Activated naive CD8-positive, alpha-beta T cell treated with anti-CD3 and anti-CD28 coated beads, Interleukin-2, amount 50 U/mL, for 24 hours (primary cell): ENCODE measurements around the gene NUPR2.
"Not testable (repeated sequence)": the region's sequence is repeated elsewhere in the genome, so short reads cannot be mapped to it uniquely, and the experiment has no call there.

Experiments used
- ATAC-seq: fragments of 150-1000 bp; cut with Tn5 transposase; one replicate; pipeline ENCODE4 v1.10.0; 2021
- DNase-seq: peaks from one replicate; pipeline ENCODE4 v3.0.0; 2021
- H3K27ac Mint-ChIP-seq: one replicate; pipeline ENCODE4 v1.8.0; 2021; ENCODE audit warnings: mild to moderate bottlenecking, mixed read lengths
- H3K27me3 Mint-ChIP-seq: one replicate; pipeline ENCODE4 v1.8.0; 2021; ENCODE audit warnings: mixed read lengths
- H3K36me3 Mint-ChIP-seq: one replicate; pipeline ENCODE4 v1.8.0; 2021; ENCODE audit warnings: low read depth, mixed read lengths
- H3K4me1 Mint-ChIP-seq: one replicate; pipeline ENCODE4 v1.8.0; 2021; ENCODE audit warnings: mixed read lengths
- H3K4me3 Mint-ChIP-seq: one replicate; pipeline ENCODE4 v1.8.0; 2021; ENCODE audit warnings: mild to moderate bottlenecking, moderate library complexity, mixed read lengths
- H3K9me3 Mint-ChIP-seq: one replicate; pipeline ENCODE4 v1.8.0; 2021; ENCODE audit warnings: mixed read lengths

Gene NUPR2

GRCh38 chr7:56115852-56116538, at the start of gene NUPR2:
TSS of gene NUPR2 (minus strand) at chr7:56116417. CDS start at chr7:56116314, 103 bp downstream.
- Mint-ChIP-seq H3K4me3 (no peak within 1 kb of the TSS), H3K9me3 (no peaks in the 10 kb centered on the region), H3K4me1 (no peaks in the 10 kb centered on the region), H3K36me3 (no peaks in the 10 kb centered on the region), H3K27me3 (peaks cover 14% of the 10 kb centered on the region), H3K27ac (no peak within 1 kb of the TSS)
- DNase-seq: no peak
- ATAC-seq: no peak

- no peak overlapping the region for H3K27ac Mint-ChIP-seq
Measured at GRCh38 chr7:56157238-56157790, 41.1 kb upstream of the NUPR2 start.

GRCh38 chr7:56131062-56131461, 14.8 kb upstream of the NUPR2 start:
- ATAC-seq, H3K36me3 Mint-ChIP-seq, DNase-seq, H3K9me3 Mint-ChIP-seq, H3K27me3 Mint-ChIP-seq, H3K4me1 Mint-ChIP-seq, H3K27ac Mint-ChIP-seq, H3K4me3 Mint-ChIP-seq: not testable (repeated sequence)

More at GRCh38 chr7:56157238-56157790, 41.1 kb upstream of the NUPR2 start:
- Mint-ChIP-seq H3K36me3 (no peaks in the 10 kb centered on the region), H3K27me3 (peaks cover 8% of the 10 kb centered on the region), H3K4me1 (no peaks in the 10 kb centered on the region), H3K9me3 (peaks cover 27% of the 10 kb centered on the region), H3K4me3 (no peak overlapping the region)
- DNase-seq: no peak
- ATAC-seq: no peak

GRCh38 chr7:56127241-56127975, 11.2 kb upstream of the NUPR2 start:
- H3K4me3 Mint-ChIP-seq: no peak overlapping the region
- DNase-seq: no peak
- H3K36me3 Mint-ChIP-seq: no peaks in the 10 kb centered on the region
- no peaks in the 10 kb centered on the region for H3K4me1 Mint-ChIP-seq
- no peaks in the 10 kb centered on the region for H3K9me3 Mint-ChIP-seq
- no peak for ATAC-seq
- no peak overlapping the region for H3K27ac Mint-ChIP-seq
- H3K27me3 Mint-ChIP-seq: no peaks in the 10 kb centered on the region

GRCh38 chr7:56125831-56126230, 9.6 kb upstream of the NUPR2 start:
- H3K27me3 Mint-ChIP-seq: no peaks in the 10 kb centered on the region
- H3K9me3 Mint-ChIP-seq: no peaks in the 10 kb centered on the region
- ATAC-seq (no peak), DNase-seq (no peak)
- no peaks in the 10 kb centered on the region for H3K36me3 Mint-ChIP-seq
- no peak overlapping the region for H3K4me3 Mint-ChIP-seq
- H3K4me1 Mint-ChIP-seq: no peaks in the 10 kb centered on the region
- H3K27ac Mint-ChIP-seq: no peak overlapping the region

- Mint-ChIP-seq H3K27ac (no peak overlapping the region), H3K9me3 (no peaks in the 10 kb centered on the region), H3K27me3 (no peaks in the 10 kb centered on the region), H3K36me3 (no peaks in the 10 kb centered on the region), H3K4me3 (no peak overlapping the region), H3K4me1 (no peaks in the 10 kb centered on the region)
- no peak for DNase-seq
- ATAC-seq: no peak
Measured at GRCh38 chr7:56124981-56125380, 8.8 kb upstream of the NUPR2 start.

- Mint-ChIP-seq H3K4me1 (no peaks in the 10 kb centered on the region), H3K36me3 (no peaks in the 10 kb centered on the region), H3K27me3 (peaks cover 12% of the 10 kb centered on the region), H3K4me3 (no peak overlapping the region), H3K9me3 (no peaks in the 10 kb centered on the region), H3K27ac (no peak overlapping the region)
- ATAC-seq: no peak
- no peak for DNase-seq
Measured at GRCh38 chr7:56121440-56121839, 5.2 kb upstream of the NUPR2 start.

- DNase-seq, H3K27me3 Mint-ChIP-seq, H3K4me1 Mint-ChIP-seq, ATAC-seq, H3K27ac Mint-ChIP-seq, H3K4me3 Mint-ChIP-seq, H3K36me3 Mint-ChIP-seq: not testable (repeated sequence)
- peaks cover 13% of the 10 kb centered on the region for H3K9me3 Mint-ChIP-seq
Measured at GRCh38 chr7:56112244-56112643, 4.0 kb downstream of the NUPR2 start.

GRCh38 chr7:56110611-56111010, 5.6 kb downstream of the NUPR2 start:
- Mint-ChIP-seq H3K27ac (no peak overlapping the region), H3K27me3 (peaks cover 1% of the 10 kb centered on the region), H3K4me3 (no peak overlapping the region), H3K36me3 (peaks cover 20% of the 10 kb centered on the region), H3K9me3 (peaks cover 21% of the 10 kb centered on the region), H3K4me1 (peaks cover 19% of the 10 kb centered on the region)
- ATAC-seq (no peak), DNase-seq (no peak)

GRCh38 chr7:56107954-56108258, 8.3 kb downstream of the NUPR2 start:
- peaks cover 41% of the 10 kb centered on the region for H3K36me3 Mint-ChIP-seq
- DNase-seq (no peak), ATAC-seq (no peak)
- H3K9me3 Mint-ChIP-seq: peaks cover 21% of the 10 kb centered on the region
- peaks cover 1% of the 10 kb centered on the region for H3K27me3 Mint-ChIP-seq
- H3K4me3 Mint-ChIP-seq: peak overlapping the region; percentile 59
- peak overlapping the region; percentile 97 for H3K27ac Mint-ChIP-seq
- H3K4me1 Mint-ChIP-seq: peaks cover 36% of the 10 kb centered on the region

- peaks cover 39% of the 10 kb centered on the region for H3K4me1 Mint-ChIP-seq
- peaks cover 1% of the 10 kb centered on the region for H3K27me3 Mint-ChIP-seq
- H3K36me3 Mint-ChIP-seq: peaks cover 53% of the 10 kb centered on the region
- H3K27ac Mint-ChIP-seq: peak within 1 kb of the TSS; percentile 97
- DNase-seq (peak; percentile 89), ATAC-seq (peak; percentile 98)
- H3K9me3 Mint-ChIP-seq: peaks cover 21% of the 10 kb centered on the region
- peak within 1 kb of the TSS; percentile 97 for H3K4me3 Mint-ChIP-seq
Measured at GRCh38 chr7:56106108-56107073, 9.8 kb downstream of the NUPR2 start, which contains the start of gene CHCHD2. TSS of gene CHCHD2 (minus strand) at chr7:56106476. CDS start at chr7:56106413, 63 bp downstream.

GRCh38 chr7:56105508-56105907, 10.7 kb downstream of the NUPR2 start:
- no peak for ATAC-seq
- Mint-ChIP-seq H3K4me1 (peaks cover 39% of the 10 kb centered on the region), H3K9me3 (peaks cover 21% of the 10 kb centered on the region), H3K36me3 (peaks cover 62% of the 10 kb centered on the region), H3K27me3 (peaks cover 1% of the 10 kb centered on the region), H3K27ac (peak overlapping the region; percentile 97), H3K4me3 (peak overlapping the region; percentile 97)
- DNase-seq: peak; percentile 16

GRCh38 chr7:56104138-56104537, 12.1 kb downstream of the NUPR2 start:
- Mint-ChIP-seq H3K9me3 (peaks cover 21% of the 10 kb centered on the region), H3K36me3 (peaks cover 72% of the 10 kb centered on the region), H3K4me3 (peak overlapping the region; percentile 97), H3K4me1 (peaks cover 38% of the 10 kb centered on the region), H3K27ac (peak overlapping the region; percentile 61)
- H3K27me3 Mint-ChIP-seq, ATAC-seq, DNase-seq: not testable (repeated sequence)

GRCh38 chr7:56099653-56100052, 16.6 kb downstream of the NUPR2 start:
- DNase-seq: no peak
- Mint-ChIP-seq H3K36me3 (peaks cover 49% of the 10 kb centered on the region), H3K4me3 (no peak overlapping the region), H3K27me3 (no peaks in the 10 kb centered on the region), H3K27ac (no peak overlapping the region), H3K9me3 (no peaks in the 10 kb centered on the region), H3K4me1 (peaks cover 12% of the 10 kb centered on the region)
- ATAC-seq: no peak
